Uterus (tissue), 4 donors: ENCODE measurements around the gene SUPT5H. TPM values are rescaled to one million over a fixed set of nuclear protein-coding genes. Genes with fewer than 3 reads are reported as not detected.

Source experiments
- DNase-seq, 2 donors: peaks; one replicate each; pipeline ENCODE4 v3.0.0-alpha.2; 2019 to 2020
- H3K27ac ChIP-seq, 2 donors: fragments of 200-600 bp; sonication (generic); 1 replicate in 1 of 2; 2 replicates in 1 of 2; pipeline ENCODE4 v1.5.1; 2016 to 2018
- H3K27me3 ChIP-seq, 2 donors: fragments of 200-600 bp; sonication (generic); one replicate each; pipeline ENCODE4 v1.5.1; 2018 to 2019; ENCODE audit warnings: control low read depth in 1 of 2
- H3K36me3 ChIP-seq, 2 donors: fragments of 200-600 bp; sonication (generic); one replicate each; pipeline ENCODE4 v1.5.1; 2019; ENCODE audit warnings: control low read depth in 1 of 2
- H3K4me1 ChIP-seq, 2 donors: fragments of 200-600 bp; sonication (generic); one replicate each; pipeline ENCODE4 v1.5.1; 2018 to 2019; ENCODE audit warnings: control low read depth in 1 of 2
- H3K4me3 ChIP-seq, 2 donors: fragments of 200-600 bp; sonication (generic); 1 replicate in 1 of 2; 2 replicates in 1 of 2; pipeline ENCODE4 v1.5.1; 2018 to 2019; ENCODE audit warnings: mild to moderate bottlenecking in 1 of 2
- H3K9me3 ChIP-seq, 2 donors: fragments of 200-600 bp; sonication (generic); one replicate each; pipeline ENCODE4 v1.5.1; 2019; ENCODE audit warnings: control low read depth in 1 of 2
- POLR2A ChIP-seq, 2 donors: fragments of 450-650 bp; IDR thresholded peaks; one replicate each; pipeline ENCODE4 v1.6.1; 2016; ENCODE audit warnings: antibody characterized with exemption in 2 of 2, mild to moderate bottlenecking in 1 of 2, moderate library complexity in 1 of 2
- intact Hi-C: fragments of 100-400 bp; cut with DNase I; formaldehyde crosslinking; loops from one replicate; pipeline ENCODE4 v1.15.1; 2023; ENCODE audit warnings: low total_unique reads
- total RNA-seq, 4 donors: library from RNA; depleted of rRNA in 3 of 4; stranded (reverse); fragments of >200 nt in 3 of 4; gene quantifications; one replicate each; pipeline versions ENCODE4 v1.1.0 to v1.2.4, GENCODE V29; 2014 to 2023
- TF ChIP-seq, protein P1 (sequence below), 4 experiments: fragments of 200-600 bp in 2 of 4; fragments of 450-650 bp in 2 of 4; sonication (generic) in 2 of 4; IDR thresholded peaks; one replicate each; pipeline ENCODE4 v1.5.1; 2016 to 2019; ENCODE audit warnings: antibody characterized with exemption in 4 of 4, mild to moderate bottlenecking in 2 of 4, moderate library complexity in 1 of 4
- donor health status: DM: yes; HTN: yes; CAD: no.

The SUPT5H gene
- total RNA-seq, 4 donors from 2014 or later, result 11.8 to 119 (median 40.0) TPM

DNA sequence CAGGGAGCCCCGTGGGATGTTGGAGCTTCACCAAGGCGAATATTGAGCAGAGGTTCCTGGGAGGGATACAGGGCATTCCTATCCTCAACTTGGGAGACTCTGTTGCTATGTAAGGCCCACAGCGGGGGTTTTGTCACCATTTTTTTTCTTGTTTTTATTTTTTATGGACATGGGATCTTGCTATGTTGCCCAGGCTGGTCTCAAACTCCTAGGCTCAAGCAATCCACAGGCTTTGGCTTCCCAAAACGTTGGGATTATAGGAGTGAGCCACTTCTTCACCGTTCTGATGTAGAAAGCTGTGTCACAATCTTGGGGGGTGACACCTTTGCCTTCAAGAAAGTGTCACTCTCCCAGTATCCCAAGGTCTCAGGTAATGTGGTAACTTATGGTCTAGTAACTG lies 56.0 kb downstream of the SUPT5H start:
- no peaks in the 10 kb centered on the region for H3K36me3 ChIP-seq
- TF ChIP-seq, protein P1, sequence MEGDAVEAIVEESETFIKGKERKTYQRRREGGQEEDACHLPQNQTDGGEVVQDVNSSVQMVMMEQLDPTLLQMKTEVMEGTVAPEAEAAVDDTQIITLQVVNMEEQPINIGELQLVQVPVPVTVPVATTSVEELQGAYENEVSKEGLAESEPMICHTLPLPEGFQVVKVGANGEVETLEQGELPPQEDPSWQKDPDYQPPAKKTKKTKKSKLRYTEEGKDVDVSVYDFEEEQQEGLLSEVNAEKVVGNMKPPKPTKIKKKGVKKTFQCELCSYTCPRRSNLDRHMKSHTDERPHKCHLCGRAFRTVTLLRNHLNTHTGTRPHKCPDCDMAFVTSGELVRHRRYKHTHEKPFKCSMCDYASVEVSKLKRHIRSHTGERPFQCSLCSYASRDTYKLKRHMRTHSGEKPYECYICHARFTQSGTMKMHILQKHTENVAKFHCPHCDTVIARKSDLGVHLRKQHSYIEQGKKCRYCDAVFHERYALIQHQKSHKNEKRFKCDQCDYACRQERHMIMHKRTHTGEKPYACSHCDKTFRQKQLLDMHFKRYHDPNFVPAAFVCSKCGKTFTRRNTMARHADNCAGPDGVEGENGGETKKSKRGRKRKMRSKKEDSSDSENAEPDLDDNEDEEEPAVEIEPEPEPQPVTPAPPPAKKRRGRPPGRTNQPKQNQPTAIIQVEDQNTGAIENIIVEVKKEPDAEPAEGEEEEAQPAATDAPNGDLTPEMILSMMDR (IDR thresholded peaks at IDR 0.05), result no peak
- no peak for TF ChIP-seq POLR2A (IDR thresholded peaks at IDR 0.05)
- peaks cover 0 to 15% of the 10 kb centered on the region in 2 donors for H3K4me1 ChIP-seq
- no peak overlapping the region for H3K27ac ChIP-seq
- peaks cover 20 to 30% of the 10 kb centered on the region in 2 donors for H3K27me3 ChIP-seq
- H3K9me3 ChIP-seq, result no peaks in the 10 kb centered on the region
- no peak for DNase-seq
- no peak overlapping the region for H3K4me3 ChIP-seq
- intact Hi-C loops, result no loop called here

GRCh38 chr19:39502640-39503417 lies 57.4 kb downstream of the SUPT5H start:
- Histone ChIP-seq H3K9me3 (no peaks in the 10 kb centered on the region), H3K27ac (no peak overlapping the region), H3K27me3 (peaks cover 21 to 24% of the 10 kb centered on the region in 2 donors), H3K4me3 (no peak overlapping the region), H3K4me1 (peaks cover 0 to 19% of the 10 kb centered on the region in 2 donors), H3K36me3 (no peaks in the 10 kb centered on the region)
- intact Hi-C loops, result no loop called here
- TF ChIP-seq, protein P1 (IDR thresholded peaks at IDR 0.05), result peak in 3 of 4 experiments; percentile 63 to 70 (median 64)
- no peak for TF ChIP-seq POLR2A (IDR thresholded peaks at IDR 0.05)
- peak in 1 of 2 donors; percentile 46 for DNase-seq

- intact Hi-C loops, result no loop called here
- Histone ChIP-seq H3K4me3 (no peak overlapping the region), H3K27ac (no peak overlapping the region), H3K36me3 (no peaks in the 10 kb centered on the region), H3K9me3 (no peaks in the 10 kb centered on the region), H3K4me1 (peaks cover 0 to 7% of the 10 kb centered on the region in 2 donors), H3K27me3 (peaks cover 11 to 14% of the 10 kb centered on the region in 2 donors)
- TF ChIP-seq, protein P1 (IDR thresholded peaks at IDR 0.05), result no peak
- DNase-seq, result no peak
Observed at GRCh38 chr19:39506598-39506943, 61.2 kb downstream of the SUPT5H start.

DNA sequence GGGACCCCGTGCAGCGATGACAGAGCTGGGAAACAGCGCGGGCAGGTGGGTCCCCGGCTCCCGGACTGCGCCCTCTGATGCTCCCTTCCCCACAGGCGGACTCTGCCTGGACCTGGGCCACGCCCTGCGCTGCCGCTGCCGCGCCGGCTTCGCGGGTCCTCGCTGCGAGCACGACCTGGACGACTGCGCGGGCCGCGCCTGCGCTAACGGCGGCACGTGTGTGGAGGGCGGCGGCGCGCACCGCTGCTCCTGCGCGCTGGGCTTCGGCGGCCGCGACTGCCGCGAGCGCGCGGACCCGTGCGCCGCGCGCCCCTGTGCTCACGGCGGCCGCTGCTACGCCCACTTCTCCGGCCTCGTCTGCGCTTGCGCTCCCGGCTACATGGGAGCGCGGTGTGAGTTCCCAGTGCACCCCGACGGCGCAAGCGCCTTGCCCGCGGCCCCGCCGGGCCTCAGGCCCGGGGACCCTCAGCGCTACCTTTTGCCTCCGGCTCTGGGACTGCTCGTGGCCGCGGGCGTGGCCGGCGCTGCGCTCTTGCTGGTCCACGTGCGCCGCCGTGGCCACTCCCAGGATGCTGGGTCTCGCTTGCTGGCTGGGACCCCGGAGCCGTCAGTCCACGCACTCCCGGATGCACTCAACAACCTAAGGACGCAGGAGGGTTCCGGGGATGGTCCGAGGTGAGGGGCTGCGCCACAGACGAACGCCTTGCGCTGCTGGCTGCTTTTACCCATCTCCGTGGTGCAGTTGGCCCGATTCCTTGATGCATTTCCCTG lies 61.7 kb downstream of the SUPT5H start:
- DNase-seq, result no peak
- Histone ChIP-seq H3K36me3 (no peaks in the 10 kb centered on the region), H3K27me3 (peaks cover 11 to 14% of the 10 kb centered on the region in 2 donors), H3K27ac (no peak overlapping the region), H3K9me3 (no peaks in the 10 kb centered on the region), H3K4me3 (peak overlapping the region in 1 of 2 donors; percentile 23), H3K4me1 (peaks cover 0 to 7% of the 10 kb centered on the region in 2 donors)
- TF ChIP-seq, protein P1 (IDR thresholded peaks at IDR 0.05), result no peak
- no peak for TF ChIP-seq POLR2A (IDR thresholded peaks at IDR 0.05)
- intact Hi-C loops, result no loop called here
